ENCODE data around the gene SPTB. TPM values are rescaled to one million over a fixed set of nuclear protein-coding genes. Genes with fewer than 3 reads are reported as not detected.

SPTB gene
- polyA plus RNA-seq, 1 donor (not counting 4 experiments of a cell fraction or from before 2014, with no cell fraction given) = not detected

DNA sequence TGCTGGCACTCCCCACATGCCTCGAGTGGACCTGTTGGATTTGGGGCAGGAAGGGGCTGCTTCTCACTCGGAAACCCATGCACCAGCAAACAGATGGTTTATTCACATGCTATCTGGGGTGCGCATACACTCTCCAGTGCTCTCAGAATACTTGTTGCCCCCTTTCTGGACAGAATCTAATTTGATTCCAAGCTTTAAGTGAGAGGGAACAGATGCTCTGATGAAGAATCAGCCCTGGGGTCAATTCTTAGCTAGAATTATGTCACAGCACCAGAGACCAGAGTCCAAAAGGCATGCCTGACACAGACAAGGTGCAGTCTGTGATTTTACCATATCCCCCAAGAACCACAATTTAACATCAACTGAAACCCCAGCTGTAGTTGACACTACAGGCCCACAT lies 83.8 kb downstream of the SPTB start:
- TF ChIP-seq EZH2 (IDR thresholded peaks at IDR 0.05; ENCODE audit: low read length) = no peak
- TF ChIP-seq, protein P1, sequence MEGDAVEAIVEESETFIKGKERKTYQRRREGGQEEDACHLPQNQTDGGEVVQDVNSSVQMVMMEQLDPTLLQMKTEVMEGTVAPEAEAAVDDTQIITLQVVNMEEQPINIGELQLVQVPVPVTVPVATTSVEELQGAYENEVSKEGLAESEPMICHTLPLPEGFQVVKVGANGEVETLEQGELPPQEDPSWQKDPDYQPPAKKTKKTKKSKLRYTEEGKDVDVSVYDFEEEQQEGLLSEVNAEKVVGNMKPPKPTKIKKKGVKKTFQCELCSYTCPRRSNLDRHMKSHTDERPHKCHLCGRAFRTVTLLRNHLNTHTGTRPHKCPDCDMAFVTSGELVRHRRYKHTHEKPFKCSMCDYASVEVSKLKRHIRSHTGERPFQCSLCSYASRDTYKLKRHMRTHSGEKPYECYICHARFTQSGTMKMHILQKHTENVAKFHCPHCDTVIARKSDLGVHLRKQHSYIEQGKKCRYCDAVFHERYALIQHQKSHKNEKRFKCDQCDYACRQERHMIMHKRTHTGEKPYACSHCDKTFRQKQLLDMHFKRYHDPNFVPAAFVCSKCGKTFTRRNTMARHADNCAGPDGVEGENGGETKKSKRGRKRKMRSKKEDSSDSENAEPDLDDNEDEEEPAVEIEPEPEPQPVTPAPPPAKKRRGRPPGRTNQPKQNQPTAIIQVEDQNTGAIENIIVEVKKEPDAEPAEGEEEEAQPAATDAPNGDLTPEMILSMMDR (optimal IDR thresholded peaks at IDR 0.05 in 1 of 3, IDR thresholded peaks at IDR 0.05 in 1 of 3, conservative IDR thresholded peaks at IDR 0.05 in 1 of 3; ENCODE audit: extremely low read depth in 1 of 3, insufficient read depth in 2 of 3, low read length in 3 of 3) = no peak
- Histone ChIP-seq H3K9me3 (ENCODE audit: control insufficient read depth, low read depth, low read length) (no peaks in the 10 kb centered on the region), H3K79me2 (ENCODE audit: control insufficient read depth, insufficient read depth, low read length) (no peaks in the 10 kb centered on the region), H4K20me1 (ENCODE audit: control insufficient read depth, extremely low read depth, insufficient read depth, low read length) (no peaks in the 10 kb centered on the region), H2AFZ (ENCODE audit: control insufficient read depth, low read length) (no peak overlapping the region), H3K9ac (ENCODE audit: control insufficient read depth, extremely low read depth, insufficient read depth, low read length) (no peak overlapping the region), H3K36me3 (ENCODE audit: control insufficient read depth in 2 of 2, extremely low read depth in 1 of 2, insufficient read depth in 2 of 2, low read length in 2 of 2) (no peaks in the 10 kb centered on the region), H3K27me3 (ENCODE audit: control insufficient read depth, extremely low read depth, insufficient read depth, low read length) (peaks cover 3% of the 10 kb centered on the region), H3K9me1 (ENCODE audit: control insufficient read depth, extremely low read depth, insufficient read depth, low read length) (no peaks in the 10 kb centered on the region), H3K4me3 (ENCODE audit: control insufficient read depth in 2 of 3, extremely low read depth in 1 of 3, insufficient read depth in 2 of 3, low read depth in 1 of 3, low read length in 3 of 3) (no peak overlapping the region), H3K4me1 (ENCODE audit: control insufficient read depth, extremely low read depth, insufficient read depth, low read length) (no peaks in the 10 kb centered on the region), H3K27ac (ENCODE audit: control insufficient read depth, insufficient read depth, low read length) (no peak overlapping the region), H3K4me2 (ENCODE audit: control insufficient read depth, extremely low read depth, insufficient read depth, low read depth, low read length) (no peak overlapping the region)
- dilution Hi-C loops (cut with MboI; ENCODE audit: extremely low pct_ligation_motif_present, low sequenced_read_pairs) = no loop called here
- DNase-seq (ENCODE audit: low read depth, low spot score) (no peak), FAIRE-seq (no peak)

DNA sequence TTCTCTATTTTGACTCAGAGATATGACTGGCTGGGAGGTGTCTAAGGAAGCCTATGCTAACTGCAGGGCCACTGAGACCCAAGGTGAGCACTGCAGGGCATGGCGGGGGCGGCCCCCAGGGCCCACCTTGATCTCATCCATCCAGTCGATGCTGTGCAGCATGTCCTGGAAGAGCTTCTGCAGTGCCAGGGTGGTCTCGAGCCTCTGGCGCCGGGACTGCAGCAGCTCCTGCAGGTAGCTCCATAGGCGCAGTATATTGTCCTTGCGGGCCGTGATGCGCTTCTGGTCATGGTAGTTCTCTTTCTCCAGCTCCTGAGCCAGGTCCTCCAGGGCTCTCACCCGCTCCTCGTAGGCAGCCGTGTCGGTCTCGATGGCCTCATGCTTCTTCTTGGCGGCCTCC lies 84.5 kb downstream of the SPTB start:
- Histone ChIP-seq H3K4me2 (ENCODE audit: control insufficient read depth, extremely low read depth, insufficient read depth, low read depth, low read length) (no peak overlapping the region), H3K9ac (ENCODE audit: control insufficient read depth, extremely low read depth, insufficient read depth, low read length) (no peak overlapping the region), H3K36me3 (ENCODE audit: control insufficient read depth in 2 of 2, extremely low read depth in 1 of 2, insufficient read depth in 2 of 2, low read length in 2 of 2) (no peaks in the 10 kb centered on the region), H3K9me3 (ENCODE audit: control insufficient read depth, low read depth, low read length) (no peaks in the 10 kb centered on the region), H2AFZ (ENCODE audit: control insufficient read depth, low read length) (no peak overlapping the region), H3K79me2 (ENCODE audit: control insufficient read depth, insufficient read depth, low read length) (no peaks in the 10 kb centered on the region), H3K9me1 (ENCODE audit: control insufficient read depth, extremely low read depth, insufficient read depth, low read length) (no peaks in the 10 kb centered on the region), H3K4me3 (ENCODE audit: control insufficient read depth in 2 of 3, extremely low read depth in 1 of 3, insufficient read depth in 2 of 3, low read depth in 1 of 3, low read length in 3 of 3) (no peak overlapping the region), H4K20me1 (ENCODE audit: control insufficient read depth, extremely low read depth, insufficient read depth, low read length) (no peaks in the 10 kb centered on the region), H3K4me1 (ENCODE audit: control insufficient read depth, extremely low read depth, insufficient read depth, low read length) (no peaks in the 10 kb centered on the region), H3K27me3 (ENCODE audit: control insufficient read depth, extremely low read depth, insufficient read depth, low read length) (peaks cover 3% of the 10 kb centered on the region), H3K27ac (ENCODE audit: control insufficient read depth, insufficient read depth, low read length) (no peak overlapping the region)
- TF ChIP-seq EZH2 (IDR thresholded peaks at IDR 0.05; ENCODE audit: low read length) = no peak
- TF ChIP-seq, protein P1 (optimal IDR thresholded peaks at IDR 0.05 in 1 of 3, IDR thresholded peaks at IDR 0.05 in 1 of 3, conservative IDR thresholded peaks at IDR 0.05 in 1 of 3; ENCODE audit: extremely low read depth in 1 of 3, insufficient read depth in 2 of 3, low read length in 3 of 3) = no peak
- dilution Hi-C loops (cut with MboI; ENCODE audit: extremely low pct_ligation_motif_present, low sequenced_read_pairs) = no loop called here
- DNase-seq (ENCODE audit: low read depth, low spot score) (no peak), FAIRE-seq (no peak)

Data from keratinocyte (primary cell).